Measurements from ENCODE around the gene PRICKLE2. TPM values are rescaled to one million over a fixed set of nuclear protein-coding genes. Genes with fewer than 3 reads are reported as not detected.

PRICKLE2 gene
- total and polyA plus RNA-seq, 2 donors (not counting 3 experiments of a cell fraction or from before 2014, with no cell fraction given): 3.0 to 7.1 TPM

DNA sequence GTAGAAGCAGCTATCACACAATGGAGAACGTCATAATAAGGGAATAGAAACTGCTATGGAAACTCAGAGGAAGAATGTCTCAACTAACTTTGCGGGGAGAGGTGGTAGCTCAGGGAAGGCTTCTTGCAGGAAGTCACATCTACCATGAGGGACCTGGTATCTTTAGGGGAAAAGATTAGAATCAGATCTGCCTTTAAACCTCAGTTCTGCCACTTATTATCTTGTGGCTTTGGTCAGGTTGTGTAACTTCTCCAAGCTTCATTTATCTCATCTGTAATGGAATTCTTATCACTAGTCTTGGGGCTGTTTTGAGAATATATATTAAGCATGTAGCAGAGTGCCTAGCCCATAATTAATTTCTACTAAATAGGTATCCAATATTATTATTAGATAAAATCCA lies 46.4 kb upstream of the PRICKLE2 start:
- POLR2A ChIA-PET: no interaction called here
- intact Hi-C loops (cut with micrococcal nuclease) (no loop called here), dilution Hi-C loops (cut with MboI; ENCODE audit: extremely low pct_ligation_motif_present, low sequenced_read_pairs) (no loop called here)

More for the DNA sequence above, 46.4 kb upstream of the PRICKLE2 start:
- Histone ChIP-seq H3K36me3 (ENCODE audit: control insufficient read depth in 2 of 2, extremely low read depth in 1 of 2, insufficient read depth in 2 of 2, low read length in 2 of 2) (no peaks in the 10 kb centered on the region), H3K4me1 (ENCODE audit: control insufficient read depth, extremely low read depth, insufficient read depth, low read length) (peaks cover 7% of the 10 kb centered on the region), H3K27me3 (ENCODE audit: control insufficient read depth in 2 of 2, insufficient read depth in 2 of 2, low read length in 2 of 2) (peaks cover 5 to 13% of the 10 kb centered on the region in 2 experiments), H3K79me2 (ENCODE audit: control insufficient read depth, insufficient read depth, low read length) (no peaks in the 10 kb centered on the region), H3K4me3 (replicated peaks in 1 of 3; ENCODE audit: insufficient read depth in 1 of 3, low read depth in 1 of 3, low read length in 3 of 3) (no peak overlapping the region), H3K9ac (replicated peaks; ENCODE audit: extremely low read depth, insufficient read depth, low read length) (no peak overlapping the region), H2AFZ (ENCODE audit: low read depth, low read length) (no peak overlapping the region), H3K9me3 (replicated peaks; ENCODE audit: control insufficient read depth, insufficient read depth, low read length) (no peaks in the 10 kb centered on the region), H3K4me2 (ENCODE audit: insufficient read depth, low read length) (no peak overlapping the region), H3K27ac (ENCODE audit: insufficient read depth, low read depth, low read length) (no peak overlapping the region), H4K20me1 (replicated peaks; ENCODE audit: control insufficient read depth, extremely low read depth, insufficient read depth, low read length) (no peaks in the 10 kb centered on the region), H3K9me1 (replicated peaks; ENCODE audit: control insufficient read depth, extremely low read depth, insufficient read depth, low read length) (no peaks in the 10 kb centered on the region)
- DNase-seq (ENCODE audit: low read depth, low spot score): no peak
- BruUV-seq (replicated peaks): no TSS peak
- CTCF ChIA-PET: no interaction called here
- no peak for FAIRE-seq
- TF ChIP-seq MYC (IDR thresholded peaks at IDR 0.05; ENCODE audit: low read depth, low read length): no peak
- TF ChIP-seq, protein P1, sequence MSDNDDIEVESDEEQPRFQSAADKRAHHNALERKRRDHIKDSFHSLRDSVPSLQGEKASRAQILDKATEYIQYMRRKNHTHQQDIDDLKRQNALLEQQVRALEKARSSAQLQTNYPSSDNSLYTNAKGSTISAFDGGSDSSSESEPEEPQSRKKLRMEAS (IDR thresholded peaks at IDR 0.05; ENCODE audit: insufficient read depth, insufficient read length): no peak
- no peak for TF ChIP-seq POLR2AphosphoS5 (IDR thresholded peaks at IDR 0.05; ENCODE audit: insufficient read depth, low read depth, low read length)
- TF ChIP-seq, protein P2, sequence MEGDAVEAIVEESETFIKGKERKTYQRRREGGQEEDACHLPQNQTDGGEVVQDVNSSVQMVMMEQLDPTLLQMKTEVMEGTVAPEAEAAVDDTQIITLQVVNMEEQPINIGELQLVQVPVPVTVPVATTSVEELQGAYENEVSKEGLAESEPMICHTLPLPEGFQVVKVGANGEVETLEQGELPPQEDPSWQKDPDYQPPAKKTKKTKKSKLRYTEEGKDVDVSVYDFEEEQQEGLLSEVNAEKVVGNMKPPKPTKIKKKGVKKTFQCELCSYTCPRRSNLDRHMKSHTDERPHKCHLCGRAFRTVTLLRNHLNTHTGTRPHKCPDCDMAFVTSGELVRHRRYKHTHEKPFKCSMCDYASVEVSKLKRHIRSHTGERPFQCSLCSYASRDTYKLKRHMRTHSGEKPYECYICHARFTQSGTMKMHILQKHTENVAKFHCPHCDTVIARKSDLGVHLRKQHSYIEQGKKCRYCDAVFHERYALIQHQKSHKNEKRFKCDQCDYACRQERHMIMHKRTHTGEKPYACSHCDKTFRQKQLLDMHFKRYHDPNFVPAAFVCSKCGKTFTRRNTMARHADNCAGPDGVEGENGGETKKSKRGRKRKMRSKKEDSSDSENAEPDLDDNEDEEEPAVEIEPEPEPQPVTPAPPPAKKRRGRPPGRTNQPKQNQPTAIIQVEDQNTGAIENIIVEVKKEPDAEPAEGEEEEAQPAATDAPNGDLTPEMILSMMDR (IDR thresholded peaks at IDR 0.05; ENCODE audit: extremely low read depth in 1 of 2, insufficient read depth in 1 of 2, low read depth in 1 of 2, low read length in 2 of 2): no peak
- no peak for TF ChIP-seq FOS (IDR thresholded peaks at IDR 0.05; ENCODE audit: borderline replicate concordance, insufficient read depth, low read length)
- TF ChIP-seq POLR2A (IDR thresholded peaks at IDR 0.05; ENCODE audit: low read depth, low read length): no peak
- TF ChIP-seq JUN (IDR thresholded peaks at IDR 0.05; ENCODE audit: borderline replicate concordance, insufficient read depth, insufficient read length, low read depth): no peak
- TF ChIP-seq EZH2 (IDR thresholded peaks at IDR 0.05; ENCODE audit: borderline replicate concordance, low read depth, low read length, severe bottlenecking): no peak
- TF ChIP-seq GATA2 (IDR thresholded peaks at IDR 0.05; ENCODE audit: insufficient read depth, insufficient read length, low read depth, low read length): no peak
